HUDEP-2 (cell line): ENCODE results near the gene DDX56.
"Not testable (repeated sequence)": the region's sequence is repeated elsewhere in the genome, so short reads cannot be mapped to it uniquely, and the experiment has no call there.

Source experiments
- DNase-seq, 76 experiments: peaks; one replicate each; lab custom pipeline; 2025; ENCODE audit not compliant: unreplicated experiment in 76 of 76; lab: John Stamatoyannopoulos, UW

Gene DDX56

DNA sequence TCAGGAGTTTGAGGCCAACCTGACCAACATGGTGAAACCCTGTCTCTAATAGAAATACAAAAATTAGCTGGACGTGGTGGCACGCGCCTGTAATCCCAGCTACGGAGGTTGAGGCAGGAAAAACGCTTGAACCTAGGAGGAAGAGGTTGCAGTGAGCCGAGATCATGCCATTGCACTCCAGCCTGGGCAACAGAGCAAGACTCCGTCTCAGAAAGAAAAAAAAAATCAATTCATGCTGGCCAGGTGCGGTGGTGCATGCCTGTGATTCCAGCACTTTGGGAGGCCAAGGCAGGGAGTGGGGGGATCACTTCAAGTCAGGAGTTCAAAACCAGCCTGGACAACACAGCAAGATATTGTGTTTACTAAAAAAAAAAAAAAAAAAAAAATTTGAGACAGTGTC is 23.5 kb upstream of the DDX56 start:
- not testable (repeated sequence) for DNase-seq

DNA sequence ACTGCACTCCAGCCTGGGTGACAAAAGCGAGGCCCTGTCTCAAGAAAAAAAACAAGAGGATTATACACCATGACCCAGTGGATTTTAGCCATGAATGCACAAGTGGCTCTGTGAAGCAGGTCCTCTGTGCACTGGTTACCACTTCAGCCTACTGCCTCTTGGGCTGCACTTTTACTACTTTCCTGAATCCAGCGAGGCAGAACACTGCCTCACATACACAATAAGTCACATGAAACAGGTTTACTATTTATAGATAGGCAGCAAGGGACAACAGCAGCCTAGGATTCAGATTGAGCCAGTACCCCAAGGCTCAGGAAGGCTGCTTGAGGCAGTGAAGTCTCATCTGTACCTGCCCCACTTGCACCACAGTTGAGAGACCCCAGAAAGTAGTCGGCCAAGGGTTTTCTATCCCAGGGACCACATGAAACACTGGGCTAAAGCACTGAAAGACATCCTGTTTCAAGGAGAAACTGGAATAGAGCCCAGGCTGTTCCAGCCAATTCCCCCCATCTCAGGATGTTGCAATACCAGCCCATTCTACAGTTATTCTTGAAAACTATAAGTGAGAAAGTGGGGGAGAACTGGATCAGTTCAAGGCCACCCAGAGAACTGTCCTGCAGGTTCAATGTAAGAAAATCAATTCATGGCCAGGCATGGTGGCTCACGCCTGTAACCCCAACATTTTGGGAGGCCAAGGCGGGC is 22.4 kb upstream of the DDX56 start:
- no peak for DNase-seq

DNA sequence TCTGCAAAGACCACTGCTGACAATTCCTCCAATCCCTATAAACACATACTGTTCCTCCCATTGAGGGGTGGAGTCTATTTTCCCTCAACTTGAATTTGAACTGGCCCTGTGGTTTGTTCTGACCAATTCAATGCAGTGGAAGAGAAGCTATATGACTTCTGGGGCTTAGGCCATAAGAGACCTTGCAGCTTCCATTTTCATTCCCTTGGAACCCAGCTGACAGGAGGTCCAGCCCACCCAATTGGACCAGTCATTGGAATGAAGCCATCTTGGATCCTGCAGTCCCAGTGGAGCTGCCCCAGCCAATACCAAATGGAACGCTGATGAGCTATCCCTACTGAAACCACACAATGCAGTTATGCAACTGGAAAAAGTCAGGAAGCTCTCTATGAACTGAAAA is 17.2 kb upstream of the DDX56 start:
- no peak for DNase-seq

DNA sequence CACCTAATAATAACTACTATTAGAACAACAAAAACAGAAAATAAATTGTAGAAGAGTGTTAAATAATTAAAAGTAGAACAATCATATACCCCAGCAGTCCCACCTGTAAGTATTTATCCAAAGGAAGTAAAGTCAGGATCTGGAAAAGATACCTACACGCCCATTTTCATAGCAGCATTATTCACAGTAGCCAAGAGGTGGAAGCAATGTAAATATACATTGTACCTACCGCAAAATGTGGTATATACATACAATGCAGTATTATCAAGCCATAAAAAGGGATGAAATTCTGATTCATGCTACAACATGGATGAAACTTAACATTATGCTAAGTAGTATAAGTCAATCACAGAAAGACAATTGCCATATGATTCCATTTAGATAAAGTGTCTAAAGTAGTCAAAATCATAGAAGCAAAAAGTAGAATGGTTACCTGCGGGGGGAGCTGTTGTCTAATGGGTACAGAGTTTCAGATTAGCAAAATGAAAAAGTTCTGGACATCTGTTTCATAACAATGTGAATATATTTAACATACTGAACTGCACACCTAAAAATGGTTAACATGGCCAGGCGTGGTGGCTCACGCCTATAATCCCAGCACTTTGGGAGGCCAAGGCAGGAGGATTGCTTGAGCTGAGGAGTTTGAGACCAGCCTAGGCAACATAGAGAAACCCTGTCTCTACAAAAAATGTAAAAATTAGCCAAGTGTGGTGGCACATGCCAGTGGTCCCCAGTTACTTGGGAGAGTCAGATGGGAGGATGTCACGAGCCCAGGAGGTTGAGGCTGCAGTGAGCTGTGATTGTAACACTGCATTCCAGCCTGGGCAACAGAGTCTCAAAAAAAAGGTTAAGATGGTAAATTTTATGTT is 14.4 kb upstream of the DDX56 start:
- DNase-seq, result peak in 44 of 76 experiments; percentile 5 to 54 (median 26)

DNA sequence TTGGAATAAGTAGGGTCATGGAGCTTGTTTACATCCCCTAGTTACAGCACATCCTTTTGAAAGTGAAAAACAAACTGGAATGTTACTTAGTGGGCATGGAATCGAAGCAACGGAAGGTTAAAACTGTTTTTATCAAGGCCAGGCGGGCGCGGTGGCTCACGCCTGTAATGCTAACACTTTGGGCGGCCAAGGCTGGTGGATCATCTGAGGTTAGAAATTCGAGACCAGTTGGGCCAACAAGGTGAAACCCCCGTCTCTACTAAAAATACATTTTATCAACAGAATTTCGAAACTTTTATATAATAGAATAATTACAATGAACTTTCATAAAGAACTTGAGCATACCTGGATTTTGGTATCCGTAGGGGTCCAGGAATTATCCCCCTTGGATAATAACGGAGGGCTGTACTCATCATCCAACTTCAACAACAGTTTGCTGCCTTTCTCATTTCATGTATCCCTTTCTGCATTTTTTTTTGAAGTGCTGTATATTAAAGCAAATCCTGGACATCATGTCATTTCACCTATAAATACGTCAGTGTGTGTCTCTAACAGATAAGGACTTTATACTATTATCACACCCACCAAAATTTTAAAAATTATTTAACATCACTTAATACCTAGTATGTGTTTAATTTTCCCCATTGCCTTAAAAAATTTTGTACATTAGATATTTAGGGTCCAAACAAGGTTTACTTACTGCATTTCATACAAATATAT is 9.6 kb upstream of the DDX56 start:
- DNase-seq, result no peak

DNA sequence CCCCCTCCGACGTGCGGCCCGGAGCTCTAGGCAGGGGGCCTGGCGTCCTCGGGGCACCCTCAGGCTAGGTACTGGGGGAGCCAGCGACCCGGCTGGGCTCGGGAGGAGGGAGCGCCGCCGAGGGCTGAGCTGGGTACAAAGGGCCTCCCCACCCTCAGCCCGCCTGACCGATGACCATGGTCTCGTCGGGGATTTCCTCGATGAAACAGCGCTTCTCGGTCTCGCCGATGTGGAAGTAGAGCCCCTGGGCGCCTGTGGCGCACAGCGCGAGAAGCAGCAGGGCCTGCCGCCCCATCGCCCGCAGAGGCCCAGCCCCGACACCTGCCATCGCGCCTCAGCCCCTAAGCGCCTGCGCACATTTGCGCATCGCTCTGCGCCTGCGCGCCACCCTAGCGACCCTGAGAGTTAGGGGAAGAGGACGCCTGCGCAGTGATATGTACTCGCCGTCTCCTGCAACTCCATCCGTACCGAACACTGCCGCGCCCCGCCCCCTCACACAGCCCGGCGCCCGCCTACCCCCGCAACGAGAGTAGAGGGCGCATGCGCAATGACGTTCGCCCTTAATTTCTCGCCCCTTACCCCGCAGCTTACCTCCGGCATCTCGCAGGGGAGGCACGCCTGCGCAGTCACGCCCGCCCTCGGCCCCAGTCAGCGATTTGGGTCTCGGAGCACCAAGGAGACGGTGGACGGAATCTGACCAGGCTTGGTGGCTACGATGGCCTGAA is 8.3 kb upstream of the DDX56 start, which contains the start of gene TMED4:
Gene TMED4, minus strand, starts transcription at position 353 of the 725 bp plus-strand sequence. Its CDS starts 25 bp downstream, at position 328.
- peak; percentile 52 to 99 (median 98) for DNase-seq

DNA sequence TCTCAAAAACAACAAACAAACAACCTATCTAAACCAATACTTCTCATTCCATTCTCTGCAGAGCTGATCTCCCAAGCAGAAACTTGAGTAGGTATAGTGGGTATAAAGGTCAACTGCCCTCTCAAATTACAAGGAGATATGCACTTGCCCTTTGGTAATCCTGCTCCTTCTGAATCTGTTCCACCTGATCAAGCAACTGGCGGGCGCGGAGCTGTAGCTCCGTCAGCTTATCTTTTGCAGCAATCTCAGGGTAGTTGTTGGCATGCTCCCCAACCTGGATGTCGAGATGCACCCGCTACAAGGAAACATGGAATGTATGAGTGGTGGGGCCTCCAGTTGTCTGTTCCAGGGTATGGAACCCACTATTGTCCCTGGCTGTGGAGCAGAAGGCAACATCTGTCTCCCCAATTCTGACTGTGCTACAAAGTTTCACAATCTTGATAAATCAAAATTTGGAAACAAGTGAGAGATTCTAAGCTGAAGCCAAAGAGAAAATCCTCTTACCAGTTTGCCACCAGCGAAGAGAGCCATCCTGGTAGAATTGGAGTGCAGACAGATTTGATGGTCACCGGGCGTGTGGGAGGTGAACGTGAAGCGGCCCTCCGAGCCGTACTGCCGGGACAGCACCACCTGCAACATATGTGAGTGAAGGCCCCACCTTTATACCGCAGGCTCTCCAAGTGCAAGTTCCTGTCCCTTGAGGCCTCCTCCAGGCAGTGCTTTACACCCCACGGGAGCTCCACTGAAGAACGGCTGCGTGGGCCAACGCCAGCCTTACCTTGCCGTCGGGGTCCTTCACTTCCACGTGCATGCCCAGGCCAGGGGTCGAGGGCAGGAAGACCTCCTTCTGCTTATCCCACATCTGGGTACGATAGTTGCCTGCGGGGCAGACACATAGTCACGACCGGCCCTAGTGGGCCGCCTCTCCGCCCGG is 7.5 kb upstream of the DDX56 start:
- peak in 12 of 76 experiments; percentile 7 to 48 (median 20) for DNase-seq

DNA sequence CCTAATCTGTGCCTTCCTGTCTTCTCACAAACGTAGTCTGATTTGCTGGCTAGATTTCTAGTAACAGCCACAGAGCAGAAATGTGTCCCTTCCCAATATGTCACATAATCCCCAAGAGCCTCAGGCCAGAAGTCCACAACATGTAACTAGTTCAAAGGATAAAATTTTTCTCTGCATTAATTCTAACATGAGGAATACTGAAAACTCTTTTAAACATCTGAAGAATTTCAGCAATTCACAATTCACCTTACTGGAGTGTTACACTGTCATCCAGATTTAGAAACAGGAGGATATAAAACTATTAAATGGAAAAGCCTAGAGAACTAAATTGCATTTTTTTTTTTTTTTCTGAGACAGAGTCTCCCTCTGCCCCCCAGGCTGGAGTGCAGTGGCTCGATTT is 2.5 kb upstream of the DDX56 start:
- DNase-seq, result no peak

DNA sequence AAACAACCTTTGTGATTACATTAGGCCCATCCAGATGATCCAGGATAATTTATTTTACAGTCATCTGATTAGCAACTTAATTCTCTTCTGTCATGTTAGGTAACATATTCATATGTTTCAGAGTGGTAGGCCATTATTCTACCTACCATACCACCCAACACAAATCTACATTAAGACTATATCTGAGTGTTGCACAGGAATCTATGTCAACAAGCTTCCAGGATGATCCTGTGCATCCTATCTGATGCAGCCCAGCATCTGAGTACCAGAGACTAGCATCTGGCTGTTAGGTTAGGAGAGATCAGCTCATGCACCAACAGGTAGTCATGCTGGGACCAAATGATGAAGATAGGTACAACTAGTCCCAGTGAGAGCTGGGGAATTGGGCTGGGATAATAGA is 1.3 kb upstream of the DDX56 start:
- DNase-seq, result no peak

DNA sequence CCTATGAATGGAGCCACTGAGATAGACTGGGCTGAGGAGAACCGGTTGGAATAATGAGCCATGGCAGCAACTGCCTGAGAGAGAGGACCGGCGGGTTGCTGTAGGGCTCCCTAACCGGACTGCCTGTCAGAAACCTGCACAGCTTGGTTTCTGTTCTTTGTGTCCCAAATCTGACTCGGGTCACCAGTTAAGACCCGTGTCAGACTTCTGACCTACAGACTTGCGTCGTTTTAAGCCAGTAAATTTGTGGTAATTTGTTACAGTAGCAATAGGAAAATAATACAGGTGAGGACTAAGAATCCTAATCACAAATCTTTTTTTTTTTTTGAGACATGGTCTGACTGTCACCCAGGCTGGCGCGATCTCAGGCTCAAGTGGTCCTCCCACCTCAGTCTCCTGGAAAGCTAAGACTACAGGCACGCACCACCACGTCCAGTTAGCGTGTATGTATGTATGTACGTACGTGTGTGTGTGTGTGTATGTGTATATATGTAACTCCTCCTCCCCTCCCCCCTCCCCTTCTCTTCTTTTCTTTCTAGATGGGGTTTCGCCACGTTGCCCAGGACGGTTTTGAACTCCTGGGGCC is 672 bp upstream of the DDX56 start:
- DNase-seq, result no peak

DNA sequence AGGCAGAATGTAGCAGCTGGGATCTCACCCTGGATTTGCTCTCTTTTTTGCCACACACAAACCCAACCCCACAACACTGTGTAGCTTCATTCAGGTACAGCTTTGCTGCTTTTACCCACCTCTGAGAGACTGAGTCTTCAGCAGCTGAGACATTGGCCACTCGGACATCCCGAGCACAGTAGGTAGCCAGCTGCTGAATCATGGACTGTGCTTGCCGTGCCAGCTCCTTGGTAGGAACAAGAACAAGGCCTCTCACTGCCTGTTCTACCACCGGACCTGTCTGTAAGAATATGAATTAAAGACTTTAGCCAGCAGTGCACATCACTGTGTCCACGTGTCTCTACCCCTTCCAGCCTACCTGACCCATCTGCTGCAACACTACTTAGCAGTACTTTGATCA is 937 bp downstream of the DDX56 start:
- peak in 5 of 76 experiments; percentile 11 to 35 (median 19) for DNase-seq

DNA sequence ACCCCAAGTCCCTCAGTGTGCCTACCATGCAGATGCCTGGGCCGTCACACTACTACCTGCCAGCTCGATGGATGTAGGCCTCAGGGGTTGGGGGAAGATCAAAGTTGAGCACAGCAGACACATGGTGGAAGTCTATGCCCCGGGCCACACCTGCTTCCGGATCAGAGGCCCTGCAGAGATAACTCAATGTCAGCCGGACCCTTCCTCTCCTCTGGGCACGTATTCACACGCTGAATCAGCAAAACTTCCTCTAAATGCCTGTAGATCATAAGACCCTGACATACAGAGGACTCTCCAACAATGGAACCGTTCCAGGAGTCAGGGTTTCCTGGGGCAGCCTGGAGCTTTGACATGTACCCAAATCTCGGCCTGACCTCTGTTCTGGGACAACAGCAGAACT is 3.7 kb downstream of the DDX56 start:
- no peak for DNase-seq

DNA sequence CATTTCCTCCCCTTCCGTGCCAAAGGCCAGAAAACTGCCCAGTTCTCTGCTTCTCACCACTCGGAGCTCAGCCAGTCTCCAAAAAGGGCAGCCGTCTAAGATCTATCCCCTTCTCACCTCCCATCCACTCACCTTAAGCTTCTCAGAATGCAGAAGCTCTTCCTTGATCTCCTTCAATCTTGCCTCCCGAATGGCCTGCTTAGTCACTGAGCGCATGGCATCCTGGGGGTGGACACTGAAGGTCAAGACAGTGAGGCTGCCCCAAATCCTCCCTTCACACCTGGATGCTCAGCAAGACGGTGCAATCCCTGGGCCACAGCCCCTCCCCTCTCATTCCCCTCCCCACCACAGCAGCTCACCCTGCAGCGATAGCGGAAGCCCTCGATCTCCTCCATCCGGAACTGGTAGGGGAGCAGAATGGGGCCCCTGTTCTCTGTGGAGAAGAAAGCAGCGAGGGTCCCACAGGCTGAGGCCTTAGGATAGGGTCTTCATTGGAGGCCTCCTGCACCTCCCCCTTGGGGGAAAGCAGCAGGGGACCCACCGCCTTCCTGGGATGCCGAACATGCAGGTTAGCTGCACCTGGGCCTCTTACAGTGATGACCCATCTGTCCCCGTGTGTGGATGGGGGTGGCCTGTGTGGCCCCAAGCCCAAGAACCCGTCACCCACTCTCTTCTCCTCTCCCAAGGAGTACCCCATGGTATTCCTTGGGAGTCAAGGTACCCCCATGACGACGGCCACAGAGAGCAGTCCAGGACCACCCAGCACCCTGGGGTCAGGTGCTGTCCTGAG is 4.7 kb downstream of the DDX56 start:
- no peak for DNase-seq

DNA sequence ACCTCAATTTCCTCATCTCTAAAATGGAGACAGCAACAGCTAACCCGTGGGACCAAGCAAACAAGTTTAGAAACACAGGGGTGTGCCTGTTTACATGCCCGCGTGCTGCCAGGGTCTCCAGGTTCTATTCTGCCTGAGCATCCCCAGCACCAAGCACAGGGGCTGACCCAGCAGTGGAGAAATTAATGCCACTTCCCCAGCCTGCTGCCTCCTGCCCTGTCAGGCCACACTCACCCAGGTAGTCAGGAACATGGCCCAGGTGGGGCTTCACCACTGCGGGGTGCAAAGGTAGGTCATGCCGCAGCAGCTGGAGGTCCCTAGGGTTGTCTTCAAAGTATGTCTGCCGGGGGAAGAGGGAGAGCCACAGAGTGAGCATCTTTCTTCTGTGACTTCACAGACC is 5.8 kb downstream of the DDX56 start:
- no peak for DNase-seq

DNA sequence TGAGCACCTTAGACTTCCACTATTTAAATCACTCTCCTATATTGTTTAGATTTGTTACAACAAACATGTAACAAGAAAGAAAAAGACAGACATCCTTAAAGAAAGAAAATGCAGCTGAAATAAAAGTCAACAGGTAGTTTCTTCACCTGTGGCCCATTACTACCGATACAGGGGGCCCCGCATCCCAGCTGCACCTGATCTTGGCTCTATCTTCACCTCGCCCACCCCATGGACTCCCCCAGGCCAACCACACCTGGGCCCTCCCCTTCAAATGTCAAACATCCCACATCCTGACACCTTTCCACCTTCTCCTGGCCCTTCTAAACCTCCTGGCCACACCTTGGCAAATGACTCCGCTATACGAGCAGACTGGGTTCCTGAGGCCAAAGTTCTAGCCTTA is 7.0 kb downstream of the DDX56 start:
- no peak for DNase-seq

DNA sequence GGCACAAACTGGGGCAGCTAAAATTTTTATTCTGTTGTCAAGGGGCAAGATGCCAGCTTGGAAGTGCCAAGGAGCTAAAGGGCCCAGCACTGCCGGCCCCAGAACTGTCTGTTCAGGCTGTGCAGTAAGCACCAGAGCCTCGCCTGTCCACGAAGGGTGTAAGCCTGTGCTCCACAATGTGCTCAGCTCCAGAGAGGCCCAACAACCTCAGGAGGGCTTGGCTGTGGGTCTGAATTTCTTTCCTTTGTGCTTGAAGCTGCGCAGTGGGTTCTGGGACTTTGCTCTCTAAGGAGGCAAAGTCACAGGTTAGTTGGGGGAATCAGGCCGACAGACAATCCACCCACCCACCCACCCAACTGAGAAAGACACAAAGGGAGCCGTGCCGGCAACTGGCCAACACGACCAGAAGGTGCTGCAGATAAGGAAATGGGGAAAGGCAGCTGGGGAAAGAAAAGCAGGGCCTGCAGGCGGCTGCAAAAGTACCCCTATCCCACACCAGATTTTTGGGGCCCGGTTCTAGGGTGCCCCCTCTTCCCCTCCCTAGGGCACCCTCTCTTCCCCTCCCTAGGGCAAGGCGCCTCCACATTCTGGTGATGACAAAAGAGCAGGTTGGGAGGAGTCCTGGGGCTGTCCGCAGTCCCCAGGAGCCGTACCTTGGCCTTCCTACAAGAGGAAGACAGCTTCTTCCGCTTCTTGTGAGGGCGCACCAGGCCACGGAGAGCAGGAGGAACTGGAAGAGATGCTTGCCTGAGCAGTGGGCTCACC is 7.7 kb downstream of the DDX56 start:
- peak in 74 of 76 experiments; percentile 24 to 90 (median 76) for DNase-seq

DNA sequence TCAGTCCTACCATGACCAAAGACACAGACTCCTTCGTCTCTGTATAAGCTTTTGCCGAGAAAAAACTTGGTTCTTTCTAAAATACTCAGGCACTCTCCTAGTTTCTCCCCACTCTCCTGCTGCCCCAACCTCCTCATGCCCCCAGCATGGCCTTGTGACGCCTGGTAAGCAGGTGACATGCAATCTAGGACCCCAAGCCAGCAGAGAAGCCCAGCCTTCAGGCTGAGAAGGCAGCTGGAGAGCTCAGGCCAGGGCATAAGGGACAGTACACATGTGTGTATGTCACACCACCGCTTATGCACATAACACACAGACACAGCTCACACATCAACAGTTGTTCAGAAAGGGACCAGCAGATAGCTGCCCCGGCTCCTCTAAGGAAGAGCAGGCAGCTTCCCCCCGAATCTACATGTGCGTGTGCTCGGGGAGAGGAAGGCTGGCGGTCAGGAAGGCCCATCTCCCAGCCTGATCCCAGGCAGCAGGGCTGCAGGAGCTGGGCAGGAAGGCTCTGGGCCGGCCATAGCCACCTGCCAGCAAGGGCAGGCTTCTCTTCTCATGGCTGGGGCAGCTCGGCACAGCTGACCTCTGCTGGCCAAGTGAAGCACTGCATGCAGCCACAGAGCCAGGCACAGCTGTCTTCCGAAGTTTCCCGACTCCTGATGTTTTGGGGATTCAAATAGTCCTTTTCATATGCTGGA is 8.5 kb downstream of the DDX56 start:
- DNase-seq, result peak in 65 of 76 experiments; percentile 8 to 79 (median 59)
